HS-27A (cell line): ENCODE data around the gene MBLAC1.
A peak's percentile ranks its signal among the peaks of the same experiment; 100 is the strongest.
"Not testable (repeated sequence)": the region's sequence is repeated elsewhere in the genome, so short reads cannot be mapped to it uniquely, and the experiment has no call there.

Experiments
- DNase-seq: peaks from one replicate; pipeline ENCODE4 v3.0.0-alpha.2; 2012; ENCODE audit warnings: low read depth, missing footprints

The MBLAC1 gene

GRCh38 chr7:100124301-100125230 lies 2.2 kb upstream of the MBLAC1 start:
- no peak for DNase-seq

GRCh38 chr7:100126239-100126930 lies 382 bp upstream of the MBLAC1 start:
- DNase-seq, result no peak

GRCh38 chr7:100127866-100128636 lies 1.3 kb downstream of the MBLAC1 start:
- no peak for DNase-seq

GRCh38 chr7:100128637-100128963 lies 1.8 kb downstream of the MBLAC1 start:
- no peak for DNase-seq

GRCh38 chr7:100130220-100130607 lies 3.4 kb downstream of the MBLAC1 start:
- DNase-seq, result not testable (repeated sequence)

- DNase-seq, result no peak
Observed at GRCh38 chr7:100130608-100131453, 4.1 kb downstream of the MBLAC1 start.

- DNase-seq, result no peak
Observed at GRCh38 chr7:100132126-100132525, 5.4 kb downstream of the MBLAC1 start.

- no peak for DNase-seq
Observed at GRCh38 chr7:100132697-100133151, 6.0 kb downstream of the MBLAC1 start.

- no peak for DNase-seq
Observed at GRCh38 chr7:100137851-100138760, 11.3 kb downstream of the MBLAC1 start.

GRCh38 chr7:100141555-100141949 lies 14.8 kb downstream of the MBLAC1 start:
- no peak for DNase-seq

- DNase-seq, result no peak
Observed at GRCh38 chr7:100142461-100142860, 15.7 kb downstream of the MBLAC1 start.

GRCh38 chr7:100146350-100146749 lies 19.6 kb downstream of the MBLAC1 start:
- not testable (repeated sequence) for DNase-seq

- no peak for DNase-seq
Observed at GRCh38 chr7:100147278-100147677, 20.5 kb downstream of the MBLAC1 start.

GRCh38 chr7:100148225-100148558 lies 21.4 kb downstream of the MBLAC1 start:
- DNase-seq, result no peak

- DNase-seq, result peak; percentile 92
Observed at GRCh38 chr7:100148559-100149328, 22.0 kb downstream of the MBLAC1 start, which contains the start of gene LAMTOR4. Gene LAMTOR4 (plus strand): TSS chr7:100148918. CDS start chr7:100148973, 55 bp downstream.

- DNase-seq, result no peak
Observed at GRCh38 chr7:100152404-100152803, 25.6 kb downstream of the MBLAC1 start.

GRCh38 chr7:100152937-100153666 lies 26.3 kb downstream of the MBLAC1 start:
- DNase-seq, result no peak

- DNase-seq, result no peak
Observed at GRCh38 chr7:100153708-100154535, 27.2 kb downstream of the MBLAC1 start.
